GM19438 (cell line): ENCODE measurements around the gene SPATA2L.
A peak's percentile ranks its signal among the peaks of the same experiment; 100 is the strongest.

Source experiments
- ATAC-seq: cut with Tn5 transposase; IDR thresholded peaks from one replicate; pipeline ENCODE4 v1.9.1; 2021; ENCODE audit warnings: low read depth; ENCODE audit not compliant: unreplicated experiment

The SPATA2L gene

DNA sequence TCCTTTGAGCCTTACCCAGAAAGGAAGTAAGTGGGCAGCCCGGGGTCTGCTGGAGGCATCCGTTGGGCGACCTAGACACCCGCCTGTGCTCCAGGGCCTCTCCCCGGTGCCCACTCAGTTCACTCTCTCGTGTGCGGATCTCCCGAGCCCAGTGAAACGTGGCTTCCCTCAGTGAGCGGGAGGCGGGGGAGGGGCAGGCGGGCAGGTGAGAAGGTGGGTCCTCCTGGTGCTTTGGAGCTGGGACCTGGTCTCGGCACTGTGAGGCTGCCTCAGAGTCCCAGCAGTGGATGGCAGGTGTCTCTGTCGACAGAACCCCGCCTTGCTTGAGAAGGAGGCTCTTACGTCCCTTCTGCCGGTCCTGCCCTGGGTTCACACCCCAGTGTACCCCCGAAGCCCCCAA is 27.8 kb upstream of the SPATA2L start:
- ATAC-seq, result no peak

DNA sequence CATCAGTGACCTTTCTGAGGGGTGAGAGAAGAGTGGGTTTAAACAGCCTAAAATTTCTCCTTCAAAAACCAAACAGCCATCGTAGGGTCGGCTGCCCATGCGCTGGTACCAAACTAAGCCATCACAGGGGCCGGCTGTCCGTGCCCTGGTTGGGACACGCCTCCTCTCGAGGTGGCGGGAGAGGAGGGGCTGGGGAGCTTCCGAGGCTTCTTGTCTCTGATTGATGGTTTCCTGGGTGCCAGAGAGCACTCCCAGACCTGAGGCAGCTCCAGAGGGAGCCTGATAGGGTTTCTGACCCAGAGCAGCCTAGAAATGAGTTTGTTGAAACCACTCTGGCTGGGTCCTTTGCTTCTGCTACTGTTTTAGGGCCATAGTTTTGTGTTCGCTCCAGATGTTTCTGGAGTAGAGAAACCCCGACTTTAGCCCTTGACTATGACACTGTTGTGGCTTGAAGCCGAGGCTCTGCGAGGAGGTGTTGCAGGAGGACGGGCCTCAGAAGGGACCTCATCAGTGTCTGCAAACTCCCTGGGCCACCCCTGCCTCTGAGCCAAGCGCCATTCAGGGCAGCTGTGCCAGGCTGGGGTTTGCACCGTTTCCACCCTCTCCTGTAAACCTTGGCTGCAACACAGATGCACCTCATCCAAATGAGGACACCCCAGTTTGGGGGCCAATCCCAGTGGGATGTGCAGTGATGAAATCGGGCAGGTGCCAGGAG is 26.1 kb upstream of the SPATA2L start:
- no peak for ATAC-seq

DNA sequence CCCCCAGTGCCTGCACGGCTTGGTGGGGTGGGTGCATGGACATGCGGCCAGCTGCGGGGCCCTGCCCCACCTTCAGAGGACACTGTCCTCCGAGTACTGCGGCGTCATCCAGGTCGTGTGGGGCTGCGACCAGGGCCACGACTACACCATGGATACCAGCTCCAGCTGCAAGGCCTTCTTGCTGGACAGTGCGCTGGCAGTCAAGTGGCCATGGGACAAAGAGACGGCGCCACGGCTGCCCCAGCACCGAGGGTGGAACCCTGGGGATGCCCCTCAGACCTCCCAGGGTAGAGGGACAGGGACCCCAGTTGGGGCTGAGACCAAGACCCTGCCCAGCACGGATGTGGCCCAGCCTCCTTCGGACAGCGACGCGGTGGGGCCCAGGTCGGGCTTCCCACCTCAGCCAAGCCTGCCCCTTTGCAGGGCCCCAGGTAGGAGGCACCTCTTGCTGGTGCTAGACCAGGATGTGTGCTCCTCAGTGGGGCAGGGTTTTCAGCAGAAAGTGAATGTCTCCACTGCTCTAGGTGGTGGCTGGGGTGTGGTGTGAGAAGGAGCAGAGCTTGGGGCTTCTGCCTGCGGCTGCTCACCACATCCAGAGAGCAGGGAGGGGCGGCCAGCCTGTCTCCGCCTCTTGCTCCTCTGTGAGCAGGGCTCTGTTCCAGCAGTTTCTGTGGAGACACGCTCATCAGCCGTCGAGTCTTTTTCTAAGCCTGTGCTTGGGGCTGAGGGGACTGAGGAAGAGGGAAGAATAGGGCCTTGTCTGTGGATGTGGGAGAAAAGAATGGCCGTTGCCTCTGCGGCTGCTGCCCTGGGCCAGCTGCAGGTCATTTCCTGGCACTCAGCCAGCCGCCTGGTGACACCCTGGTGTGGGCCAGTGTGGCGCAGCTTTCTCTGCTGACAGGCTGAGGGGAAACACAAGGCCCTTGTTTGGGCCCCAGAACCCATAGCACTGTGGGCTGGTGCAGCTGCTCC is 22.1 kb upstream of the SPATA2L start:
- ATAC-seq, result no peak

DNA sequence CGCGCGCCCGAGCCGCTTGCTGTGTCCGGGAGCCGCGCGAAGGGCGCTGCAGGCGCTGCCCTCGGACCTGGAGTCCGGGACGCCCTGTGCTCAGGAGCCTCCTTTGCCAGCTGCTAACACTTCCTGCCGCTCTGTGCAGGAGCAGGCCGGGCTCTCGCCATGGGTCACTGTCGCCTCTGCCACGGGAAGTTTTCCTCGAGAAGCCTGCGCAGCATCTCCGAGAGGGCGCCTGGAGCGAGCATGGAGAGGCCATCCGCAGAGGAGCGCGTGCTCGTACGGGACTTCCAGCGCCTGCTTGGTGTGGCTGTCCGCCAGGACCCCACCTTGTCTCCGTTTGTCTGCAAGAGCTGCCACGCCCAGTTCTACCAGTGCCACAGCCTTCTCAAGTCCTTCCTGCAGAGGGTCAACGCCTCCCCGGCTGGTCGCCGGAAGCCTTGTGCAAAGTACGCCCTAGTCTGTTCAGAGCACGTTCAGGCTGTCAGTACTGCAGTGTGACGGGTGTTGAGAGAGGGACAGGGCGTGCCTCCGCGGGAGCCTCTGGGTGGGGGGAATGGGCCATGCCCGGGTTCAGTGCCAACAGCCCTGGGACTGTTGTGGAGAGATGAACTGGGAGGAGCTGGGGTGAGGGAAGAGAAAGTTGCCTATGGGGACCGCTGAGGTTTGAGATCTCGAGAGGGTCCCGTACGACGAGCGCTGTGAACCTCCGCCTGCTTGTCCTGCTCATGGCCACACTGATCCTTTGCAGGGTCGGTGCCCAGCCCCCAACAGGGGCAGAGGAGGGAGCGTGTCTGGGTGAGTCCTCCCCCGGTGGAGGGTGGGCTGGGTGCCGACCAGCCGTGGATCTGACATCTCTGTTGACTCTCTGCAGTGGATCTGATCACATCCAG is 21.1 kb upstream of the SPATA2L start:
- ATAC-seq, result peak; percentile 22

DNA sequence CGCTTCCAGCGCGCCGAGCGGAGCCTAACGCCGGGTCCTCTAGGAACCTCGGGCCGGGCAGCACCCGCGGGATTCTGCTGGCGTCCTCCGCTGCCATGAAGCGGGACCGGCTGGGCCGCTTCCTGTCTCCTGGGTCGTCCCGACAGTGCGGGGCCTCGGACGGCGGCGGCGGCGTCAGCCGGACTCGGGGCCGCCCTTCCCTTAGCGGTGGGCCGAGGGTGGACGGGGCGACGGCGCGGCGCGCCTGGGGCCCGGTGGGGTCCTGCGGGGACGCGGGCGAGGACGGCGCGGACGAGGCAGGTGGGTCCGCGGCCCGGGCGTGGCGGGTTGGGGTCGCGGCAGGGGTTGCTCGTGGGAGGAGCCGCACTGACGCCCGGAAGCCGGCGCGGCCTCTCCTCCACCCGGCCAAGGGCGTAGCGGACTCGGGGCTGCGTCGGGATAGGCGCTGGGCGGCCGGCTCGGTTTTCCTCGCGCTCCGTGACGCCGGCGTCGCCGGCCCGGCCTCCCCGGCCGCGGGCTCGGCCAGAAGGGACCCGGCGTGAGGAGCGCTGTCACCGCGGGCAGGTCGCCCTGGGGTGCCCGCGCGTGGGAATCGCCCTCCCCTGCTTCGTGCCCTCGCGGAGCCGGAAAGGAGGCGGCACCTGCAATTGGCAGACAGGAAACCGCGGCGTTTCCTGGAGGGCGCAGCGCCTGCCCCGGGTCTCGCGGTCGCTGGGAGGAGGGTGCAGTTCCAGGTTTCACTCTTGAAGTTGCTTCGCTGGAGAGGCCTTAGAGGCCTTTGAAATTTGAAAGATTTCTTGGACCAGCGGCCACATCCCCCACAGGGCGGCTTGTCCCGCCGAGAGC is 20.3 kb upstream of the SPATA2L start:
- ATAC-seq, result peak; percentile 38

DNA sequence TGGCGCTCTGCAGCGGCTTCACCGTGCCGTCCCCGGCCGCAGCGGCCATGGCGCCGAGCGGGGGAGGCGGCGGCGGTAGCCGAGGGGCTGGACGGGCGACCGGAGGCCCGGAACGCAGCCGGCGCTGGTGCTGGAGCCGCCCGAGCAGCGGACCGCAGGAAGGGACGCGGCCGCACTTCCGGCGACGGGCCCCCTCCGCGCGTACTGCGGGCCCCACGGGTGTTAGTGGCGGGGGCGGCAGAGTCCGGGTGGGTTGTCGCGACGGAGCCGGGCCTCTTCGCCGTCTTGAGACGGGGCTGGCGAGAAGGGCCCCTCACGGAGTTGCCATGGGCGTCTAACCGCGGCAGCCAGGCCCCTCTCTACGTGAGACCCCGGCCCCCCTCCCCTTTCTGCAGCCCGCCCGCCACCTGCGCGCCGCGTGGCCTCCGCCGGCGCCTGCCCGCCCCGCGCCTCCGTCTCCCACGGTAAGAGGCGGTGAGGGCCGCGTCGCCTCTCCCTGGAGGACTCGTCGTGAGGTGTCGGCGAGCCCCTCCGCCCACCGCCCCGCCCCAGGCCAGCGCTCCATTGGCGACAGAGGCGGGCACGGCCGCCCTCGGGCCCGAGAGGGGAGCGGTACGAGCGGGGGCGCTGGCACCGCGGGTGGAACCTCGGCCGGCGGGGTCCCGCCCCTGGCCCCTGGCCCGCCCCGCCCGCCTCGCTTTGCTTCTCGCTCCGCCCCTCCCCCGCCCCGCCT is 19.5 kb upstream of the SPATA2L start, which contains the start of the genes VPS9D1 and ZNF276:
TSS of gene VPS9D1 (minus strand) at position 86 of the 733 bp plus-strand sequence. CDS start at position 49, 37 bp downstream.
TSS of gene ZNF276 (plus strand) at position 725 of the 733 bp plus-strand sequence. CDS start 104 bp downstream, outside the sequence.
- ATAC-seq, result peak; percentile 42

DNA sequence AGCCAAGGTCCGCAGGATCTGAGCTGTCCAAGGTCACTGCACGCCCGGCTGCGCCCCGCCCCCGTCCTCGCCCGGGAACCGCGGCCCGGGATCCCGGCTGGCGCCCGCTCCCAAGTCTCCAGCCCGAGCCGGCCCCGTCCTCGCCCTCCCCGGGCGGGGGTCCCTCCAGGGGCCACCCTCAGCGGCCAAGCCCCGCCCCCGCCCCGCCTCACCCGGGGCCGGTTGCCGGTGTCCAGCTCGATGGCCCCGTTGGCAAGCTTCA is 19.0 kb upstream of the SPATA2L start:
- ATAC-seq, result peak; percentile 11

DNA sequence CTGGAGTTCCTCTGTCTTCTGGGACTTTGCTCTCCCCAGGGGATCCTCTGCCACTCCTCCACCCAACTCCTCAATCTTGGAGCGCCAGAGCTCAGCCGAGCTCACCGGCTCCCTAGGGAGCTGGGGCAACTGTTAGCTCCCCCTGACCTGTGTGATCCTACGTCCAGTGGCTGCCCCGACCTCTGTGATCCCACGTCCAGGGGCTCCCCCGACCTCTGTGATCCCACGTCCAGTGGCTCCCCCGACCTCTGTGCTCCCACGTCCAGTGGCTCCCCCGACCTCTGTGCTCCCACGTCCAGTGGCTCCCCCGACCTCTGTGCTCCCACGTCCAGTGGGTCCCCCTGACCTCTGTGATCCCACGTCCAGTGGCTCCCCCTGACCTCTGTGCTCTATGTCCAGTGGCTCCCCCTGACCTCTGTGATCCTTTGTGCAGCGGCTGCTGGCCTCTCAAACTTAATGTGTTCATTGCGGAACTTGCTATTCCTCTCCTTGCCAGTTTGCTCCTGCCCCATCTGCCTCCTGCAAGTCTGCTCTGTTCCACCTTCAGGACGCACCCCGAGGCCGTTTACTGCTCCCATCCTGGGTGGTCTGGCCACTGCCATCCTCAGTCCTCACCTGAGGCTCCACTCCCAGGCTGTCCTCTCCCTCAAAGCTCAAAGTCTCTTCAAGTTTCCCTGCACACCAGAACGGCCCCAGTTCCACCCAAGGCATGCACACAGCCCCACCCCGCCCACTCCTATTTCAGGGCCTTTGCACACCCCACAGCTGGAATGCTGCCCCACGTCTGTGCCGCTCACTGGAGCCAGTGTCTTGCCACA is 16.4 kb upstream of the SPATA2L start:
- no peak for ATAC-seq

DNA sequence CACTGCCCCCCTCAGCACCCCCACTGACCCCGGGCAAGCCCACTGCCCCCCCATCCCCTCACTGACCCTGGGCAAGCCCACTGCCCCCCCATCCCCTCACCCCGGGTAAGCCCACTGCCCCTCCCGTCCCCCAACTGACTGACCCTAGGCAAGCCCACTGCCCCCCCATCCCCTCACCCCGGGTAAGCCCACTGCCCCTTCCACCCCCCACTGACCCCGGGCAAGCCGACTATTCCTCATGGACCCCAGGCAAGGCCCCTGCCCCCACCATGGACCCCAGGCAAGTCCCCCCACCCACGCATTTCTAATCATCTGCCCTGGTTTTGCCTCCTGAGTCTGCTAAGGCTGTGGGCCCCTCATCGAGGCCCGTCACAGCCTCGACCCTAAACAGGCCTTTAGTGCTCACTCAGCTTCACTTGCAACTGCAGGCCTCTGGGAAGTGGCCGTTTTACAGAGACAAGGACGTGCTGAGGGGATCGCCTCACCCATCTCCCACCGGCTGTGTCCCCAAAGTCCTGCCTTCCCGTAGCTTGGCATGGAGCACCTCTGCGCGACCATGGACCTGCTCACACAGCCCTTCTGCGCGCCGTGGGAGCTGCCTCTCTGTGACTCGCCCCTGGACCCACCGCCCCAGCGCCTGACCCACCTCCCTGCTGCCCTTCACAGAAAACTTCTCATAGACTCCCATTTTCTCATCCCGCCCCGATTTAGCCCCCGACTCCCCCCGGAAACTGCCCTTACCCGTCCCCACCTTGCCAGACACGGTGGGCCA is 15.6 kb upstream of the SPATA2L start:
- ATAC-seq, result no peak

DNA sequence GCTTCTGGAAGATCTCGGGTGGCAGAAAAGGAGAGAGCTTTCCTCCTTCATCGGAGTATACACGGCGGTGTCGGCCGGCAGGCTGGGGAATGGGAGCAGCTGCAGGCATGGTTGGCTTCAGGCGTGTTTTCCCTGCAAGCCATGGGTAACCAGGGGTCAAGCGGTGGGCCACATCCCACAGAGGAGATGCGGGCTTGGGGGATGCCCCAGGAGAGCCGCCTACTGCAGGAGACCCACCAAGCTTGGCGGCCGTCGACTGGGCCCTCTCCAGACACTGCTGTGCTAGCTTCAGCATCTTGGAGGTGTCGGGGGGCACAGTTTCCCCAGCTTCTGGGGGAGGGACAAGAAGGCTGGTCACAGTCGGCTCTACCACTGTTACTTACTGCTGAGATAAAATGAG is 15.0 kb upstream of the SPATA2L start:
- no peak for ATAC-seq

DNA sequence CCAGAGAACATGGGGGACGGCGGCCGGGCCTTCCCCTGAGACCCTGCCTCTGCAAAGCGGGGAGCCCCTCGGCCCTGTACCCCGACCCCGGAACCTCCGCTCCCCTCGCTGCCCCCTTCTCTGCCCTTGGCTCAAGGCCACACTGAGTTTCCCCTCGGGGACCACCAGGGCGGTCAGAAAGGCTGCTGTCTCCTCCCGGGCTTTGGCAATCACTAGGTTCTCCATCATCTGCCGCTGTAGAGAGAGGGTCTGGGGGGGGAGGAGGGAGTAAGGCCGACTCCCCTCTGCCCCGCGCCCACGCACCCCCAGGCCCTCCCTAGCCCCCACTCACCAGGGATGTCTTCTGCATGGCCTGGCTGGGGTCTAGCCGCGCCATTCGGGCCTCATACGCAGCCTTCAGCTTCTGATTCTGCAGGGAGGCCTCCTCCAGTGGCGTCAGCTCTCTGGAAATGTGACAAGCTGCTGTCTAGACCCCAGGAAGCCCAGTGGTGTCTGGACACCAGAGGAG is 10.8 kb upstream of the SPATA2L start:
- no peak for ATAC-seq

DNA sequence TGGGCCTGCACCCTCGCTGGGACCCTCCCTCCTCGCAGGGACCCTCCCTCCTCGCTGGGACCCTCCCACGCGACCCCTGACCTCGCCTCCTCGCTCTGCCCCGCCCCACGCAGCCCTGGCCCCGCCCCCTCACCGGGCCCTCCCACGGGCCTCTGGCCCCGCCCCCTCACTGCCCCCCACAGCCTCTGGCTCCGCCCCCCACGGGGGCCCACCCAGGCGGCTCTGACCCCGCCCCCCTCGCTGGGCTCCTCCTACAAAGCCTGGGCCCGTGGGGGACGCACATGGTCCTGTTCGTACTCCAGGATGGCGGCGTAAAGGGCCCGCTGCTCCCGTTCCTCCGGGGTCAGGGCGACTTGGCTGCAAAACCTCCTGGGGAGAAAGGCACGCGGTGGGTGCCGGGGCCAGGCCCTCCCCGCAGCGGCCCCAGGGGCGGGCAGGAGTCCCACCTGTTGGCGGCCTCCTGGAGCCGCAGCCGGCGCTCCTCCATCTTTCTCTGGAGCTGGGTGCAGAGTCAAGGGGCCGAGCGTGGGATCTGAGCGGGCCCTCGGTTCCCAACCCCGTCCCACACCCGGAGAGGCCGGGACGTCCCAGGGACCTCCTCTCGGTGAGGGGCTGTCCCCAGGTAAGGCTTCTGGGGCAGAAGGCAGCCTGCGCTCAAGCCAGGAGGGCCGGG is 10.2 kb upstream of the SPATA2L start:
- ATAC-seq, result no peak

DNA sequence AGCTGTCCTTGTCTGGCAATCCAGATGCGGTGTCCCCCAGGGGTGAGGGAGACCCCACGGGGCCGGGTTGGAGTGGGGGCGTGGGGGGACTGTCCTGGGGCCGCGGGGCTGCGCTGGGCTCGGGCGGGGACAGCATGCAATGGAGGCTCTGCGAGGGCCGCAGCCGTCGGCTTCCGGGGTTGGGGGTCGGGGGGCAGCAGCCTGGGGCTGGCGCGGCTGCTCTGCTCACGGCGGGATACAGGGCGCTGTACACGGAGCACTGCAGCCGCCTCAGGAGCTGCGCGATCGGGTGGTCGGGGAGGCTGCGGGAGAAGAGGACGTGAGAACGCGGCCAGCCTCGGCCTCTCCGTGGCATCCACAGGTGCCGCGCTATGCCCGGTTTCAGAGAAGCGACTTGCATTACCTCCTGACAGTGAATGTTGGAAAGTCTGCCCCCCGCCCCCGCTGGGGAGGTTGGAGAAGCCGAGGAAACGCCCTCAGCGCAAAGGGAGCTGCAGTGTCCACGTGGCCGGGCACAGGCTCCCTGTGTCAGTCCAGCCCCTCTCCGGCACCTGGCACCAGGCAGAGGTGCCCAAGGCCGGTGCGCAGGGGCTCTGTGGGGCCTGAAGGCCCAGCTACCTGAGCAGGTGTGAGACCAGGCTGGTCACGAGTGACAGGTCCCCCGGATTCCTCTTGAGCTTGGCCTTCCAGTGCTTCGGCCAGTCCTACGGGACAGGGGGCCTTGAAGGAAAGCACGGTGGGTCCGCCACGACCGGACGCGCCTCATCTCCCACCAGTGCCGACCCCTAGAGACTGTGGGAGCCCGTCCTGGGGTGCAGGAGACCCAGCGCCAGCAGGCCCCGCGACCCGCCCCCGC is 9.4 kb upstream of the SPATA2L start:
- ATAC-seq, result no peak

DNA sequence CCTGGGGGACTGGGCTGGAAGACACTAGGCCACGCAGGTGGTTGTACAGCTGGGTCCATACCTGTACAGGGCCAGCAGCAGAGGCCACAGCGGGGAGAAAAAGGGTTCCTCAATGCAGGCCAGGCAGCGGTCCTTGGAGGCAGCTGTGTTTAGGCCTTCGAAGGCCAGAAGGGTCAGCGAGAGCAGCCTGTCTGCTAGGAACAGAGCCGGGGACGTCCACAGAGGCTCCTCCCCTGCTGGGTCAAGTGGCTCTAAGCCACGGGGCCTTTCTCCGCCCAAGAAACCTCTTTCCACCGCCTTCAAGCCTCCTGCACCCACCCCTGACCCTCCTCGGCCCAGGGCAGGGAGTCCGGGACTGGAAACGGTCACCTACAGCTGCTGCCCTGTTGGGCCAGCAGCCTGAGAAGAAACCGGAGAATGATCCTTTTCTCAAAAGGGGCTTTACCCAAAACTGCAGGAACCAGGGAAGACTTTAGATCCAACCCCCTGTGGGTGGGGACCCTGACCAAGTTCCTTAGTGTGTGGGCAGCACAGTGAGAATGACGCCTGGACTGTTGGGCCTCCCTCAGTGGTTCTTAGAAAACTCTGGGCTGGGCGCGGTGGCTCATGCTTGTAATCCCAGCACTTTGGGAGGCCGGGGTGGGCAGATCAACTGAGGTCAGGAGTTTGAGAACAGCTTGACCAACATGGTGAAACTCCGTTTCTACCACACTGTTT is 8.4 kb upstream of the SPATA2L start:
- ATAC-seq, result no peak

DNA sequence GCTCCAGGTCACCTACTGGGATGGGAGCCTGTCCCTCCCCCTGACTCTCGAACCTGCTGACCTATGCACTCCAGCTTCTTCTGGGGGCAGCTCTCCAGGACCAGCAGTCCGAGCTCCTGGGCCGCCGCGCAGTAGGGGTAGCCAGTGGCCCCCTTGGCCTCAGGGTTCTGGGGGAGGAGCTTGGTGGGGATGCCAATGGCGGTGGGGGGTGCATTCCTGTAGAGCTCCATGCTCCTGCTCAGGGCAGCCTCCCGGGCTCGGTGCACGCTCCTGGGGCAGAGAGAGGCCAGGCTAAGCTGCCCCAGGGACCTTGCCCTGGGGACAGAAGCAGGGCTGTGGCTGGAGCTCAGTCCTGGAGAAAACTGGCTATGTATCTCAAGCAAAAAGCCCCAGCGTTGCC is 7.7 kb upstream of the SPATA2L start:
- ATAC-seq, result no peak
